ENCODE results near the gene RHBG. TPM values are rescaled to one million over a fixed set of nuclear protein-coding genes. Genes with fewer than 3 reads are reported as not detected.

Gene RHBG
- total RNA-seq, 1 experiment from 2014 or later = 1.5 TPM

DNA sequence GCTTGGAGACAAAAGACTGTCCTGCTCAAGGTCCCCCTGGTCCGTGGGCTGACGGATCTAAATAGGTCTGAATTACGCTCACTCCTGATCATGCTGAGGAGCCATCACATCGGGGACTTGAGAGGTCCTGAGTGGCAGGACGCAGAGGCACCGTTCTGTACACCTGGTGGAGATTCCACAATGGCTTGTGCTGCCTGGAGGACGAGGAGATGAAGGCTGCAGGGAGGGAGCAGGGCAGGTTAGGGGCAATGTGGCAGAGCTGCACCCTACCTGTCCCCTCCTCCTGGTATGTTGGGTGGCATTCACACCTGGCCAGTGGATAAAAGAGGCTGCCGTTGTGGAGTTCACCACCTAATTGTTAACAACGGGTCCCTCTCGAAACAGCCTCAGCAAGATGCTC, 38.7 kb downstream of the RHBG start:
- Histone ChIP-seq H2AFZ (ENCODE audit: low read length) (no peak overlapping the region), H3T11ph (ENCODE audit: low read length) (no peak overlapping the region), H3K9ac (ENCODE audit: extremely low read depth, insufficient read length, low read length) (no peak overlapping the region), H3K27me3 (ENCODE audit: insufficient read depth, low read length) (no peaks in the 10 kb centered on the region), H3K79me2 (ENCODE audit: insufficient read depth, low read length) (no peaks in the 10 kb centered on the region), H3K79me1 (ENCODE audit: insufficient read depth, low read depth, low read length, poor library complexity, severe bottlenecking) (no peaks in the 10 kb centered on the region), H4K91ac (ENCODE audit: insufficient read length, low read depth, low read length) (no peak overlapping the region), H2BK15ac (ENCODE audit: low read depth, low read length) (no peak overlapping the region), H3K18ac (ENCODE audit: insufficient read length, low read depth, low read length) (no peak overlapping the region), H3K9me3 (ENCODE audit: control insufficient read depth, low read depth, low read length) (no peaks in the 10 kb centered on the region), H3K14ac (ENCODE audit: insufficient read depth, low read length) (no peak overlapping the region), H3K56ac (ENCODE audit: insufficient read length, low read depth, low read length) (no peak overlapping the region), H4K8ac (replicated peaks; ENCODE audit: insufficient read length, low read depth, low read length) (no peak overlapping the region), H2BK20ac (ENCODE audit: low read depth, low read length, poor library complexity, severe bottlenecking) (no peak overlapping the region), H4K5ac (ENCODE audit: insufficient read length, low read depth, low read length) (no peak overlapping the region), H3K4me1 (ENCODE audit: insufficient read depth, low read length) (no peaks in the 10 kb centered on the region; the same call in 1 of the 2 replicates), H2BK12ac (ENCODE audit: insufficient read length, low read depth, low read length) (no peak overlapping the region), H4K20me1 (ENCODE audit: control insufficient read depth, insufficient read depth, insufficient read length) (peaks cover 2% of the 10 kb centered on the region), H3K4me2 (ENCODE audit: insufficient read depth, insufficient read length, low read length) (no peak overlapping the region), H3K23ac (ENCODE audit: insufficient read length, low read depth, low read length) (no peak overlapping the region), H3K27ac (ENCODE audit: insufficient read length, low read depth, low read length) (no peak overlapping the region), H2BK120ac (ENCODE audit: low read depth, low read length, poor library complexity, severe bottlenecking) (no peak overlapping the region), H3K4ac (ENCODE audit: low read depth, low read length) (no peak overlapping the region), H2BK5ac (ENCODE audit: insufficient read length, low read length) (no peak overlapping the region), H2AK5ac (ENCODE audit: insufficient read length, low read length) (no peak overlapping the region), H3K23me2 (ENCODE audit: insufficient read length, low read depth, low read length, poor library complexity, severe bottlenecking) (no peaks in the 10 kb centered on the region)
- peaks cover 4% of the 10 kb centered on the region for H3K27me3 Mint-ChIP-seq (ENCODE audit: low read depth)
- peaks cover 0 to 11% (median 5%) of the 10 kb centered on the region in 3 experiments; a peak in 3 of 7 replicates for H3K36me3 Mint-ChIP-seq (ENCODE audit: insufficient read depth in 1 of 3, low read depth in 3 of 3)
- no peak for DNase-seq
- H3K4me1 Mint-ChIP-seq = peaks cover 13 to 29% of the 10 kb centered on the region in 2 experiments
- no CpG with 5 or more reads among the region's 10 CpGs for WGBS (ENCODE audit: extremely low coverage, insufficient read length, low lambda C conversion rate)
- H3K4me3 Mint-ChIP-seq = no peak overlapping the region; a peak in 1 of 5 replicates
- no peaks in the 10 kb centered on the region for H3K9me3 Mint-ChIP-seq
- H3K27ac Mint-ChIP-seq = no peak overlapping the region
- TF ChIP-seq, protein P1, sequence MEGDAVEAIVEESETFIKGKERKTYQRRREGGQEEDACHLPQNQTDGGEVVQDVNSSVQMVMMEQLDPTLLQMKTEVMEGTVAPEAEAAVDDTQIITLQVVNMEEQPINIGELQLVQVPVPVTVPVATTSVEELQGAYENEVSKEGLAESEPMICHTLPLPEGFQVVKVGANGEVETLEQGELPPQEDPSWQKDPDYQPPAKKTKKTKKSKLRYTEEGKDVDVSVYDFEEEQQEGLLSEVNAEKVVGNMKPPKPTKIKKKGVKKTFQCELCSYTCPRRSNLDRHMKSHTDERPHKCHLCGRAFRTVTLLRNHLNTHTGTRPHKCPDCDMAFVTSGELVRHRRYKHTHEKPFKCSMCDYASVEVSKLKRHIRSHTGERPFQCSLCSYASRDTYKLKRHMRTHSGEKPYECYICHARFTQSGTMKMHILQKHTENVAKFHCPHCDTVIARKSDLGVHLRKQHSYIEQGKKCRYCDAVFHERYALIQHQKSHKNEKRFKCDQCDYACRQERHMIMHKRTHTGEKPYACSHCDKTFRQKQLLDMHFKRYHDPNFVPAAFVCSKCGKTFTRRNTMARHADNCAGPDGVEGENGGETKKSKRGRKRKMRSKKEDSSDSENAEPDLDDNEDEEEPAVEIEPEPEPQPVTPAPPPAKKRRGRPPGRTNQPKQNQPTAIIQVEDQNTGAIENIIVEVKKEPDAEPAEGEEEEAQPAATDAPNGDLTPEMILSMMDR (conservative IDR thresholded peaks at IDR 0.05) = no peak
